Astrocyte of the cerebellum (primary cell): ENCODE data around the gene DIS3L2.

Experiments used
- DNase-seq: peaks from one replicate; pipeline ENCODE4 v3.0.0-alpha.2; 2011; ENCODE audit warnings: low read depth
- H3K4me3 ChIP-seq: 2 replicates; pipeline ENCODE4 v1.5.1; 2011; ENCODE audit warnings: mild to moderate bottlenecking, low read depth, low read length, moderate library complexity
- in situ Hi-C: cut with HindIII; loops from 2 replicates; pipeline ENCODE4 v1.10.0; 2017; ENCODE audit warnings: low sequenced_read_pairs
- TF ChIP-seq, protein P1 (sequence below): IDR thresholded peaks from 2 replicates; pipeline ENCODE4 v1.5.1; 2012; ENCODE audit warnings: low read length, low read depth, moderate library complexity, mild to moderate bottlenecking; ENCODE audit errors: missing control alignments

Gene DIS3L2

DNA sequence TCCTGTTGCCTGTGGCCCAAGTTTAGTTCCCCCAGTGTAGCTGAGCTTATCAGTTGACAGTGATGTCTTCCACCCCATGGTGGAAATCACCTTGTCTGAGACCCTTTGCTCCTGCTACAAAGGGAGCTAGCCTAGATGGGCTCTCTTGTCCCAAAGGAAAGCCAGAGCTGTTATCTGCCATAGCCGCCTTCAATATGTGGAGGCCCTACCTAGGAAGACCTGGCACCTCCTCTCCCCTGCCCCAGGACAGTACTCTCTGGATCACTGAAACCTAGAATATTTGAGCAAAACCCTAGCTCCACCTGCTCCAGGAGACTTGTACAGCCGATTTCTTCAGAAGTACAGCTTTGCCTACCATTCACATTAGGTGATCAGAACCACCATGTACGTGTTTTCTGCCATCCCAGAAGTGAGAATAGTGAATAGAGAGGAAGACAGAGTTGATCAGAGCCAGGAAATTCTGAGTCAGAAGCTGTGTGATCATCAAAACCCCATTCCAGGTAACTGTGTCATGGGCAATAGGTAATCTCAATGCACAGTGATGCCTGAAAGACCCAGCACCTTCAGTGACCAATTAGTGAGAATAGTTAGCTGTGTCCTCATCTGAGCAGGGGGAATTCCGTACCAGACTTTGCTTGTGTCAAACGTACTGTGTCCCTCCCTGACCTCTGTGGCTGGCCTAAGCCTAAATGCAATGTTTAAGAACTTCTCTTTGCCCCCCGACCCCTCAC, 278.6 kb downstream of the DIS3L2 start:
- no peak overlapping the region for H3K4me3 ChIP-seq
- DNase-seq: no peak
- TF ChIP-seq, protein P1, sequence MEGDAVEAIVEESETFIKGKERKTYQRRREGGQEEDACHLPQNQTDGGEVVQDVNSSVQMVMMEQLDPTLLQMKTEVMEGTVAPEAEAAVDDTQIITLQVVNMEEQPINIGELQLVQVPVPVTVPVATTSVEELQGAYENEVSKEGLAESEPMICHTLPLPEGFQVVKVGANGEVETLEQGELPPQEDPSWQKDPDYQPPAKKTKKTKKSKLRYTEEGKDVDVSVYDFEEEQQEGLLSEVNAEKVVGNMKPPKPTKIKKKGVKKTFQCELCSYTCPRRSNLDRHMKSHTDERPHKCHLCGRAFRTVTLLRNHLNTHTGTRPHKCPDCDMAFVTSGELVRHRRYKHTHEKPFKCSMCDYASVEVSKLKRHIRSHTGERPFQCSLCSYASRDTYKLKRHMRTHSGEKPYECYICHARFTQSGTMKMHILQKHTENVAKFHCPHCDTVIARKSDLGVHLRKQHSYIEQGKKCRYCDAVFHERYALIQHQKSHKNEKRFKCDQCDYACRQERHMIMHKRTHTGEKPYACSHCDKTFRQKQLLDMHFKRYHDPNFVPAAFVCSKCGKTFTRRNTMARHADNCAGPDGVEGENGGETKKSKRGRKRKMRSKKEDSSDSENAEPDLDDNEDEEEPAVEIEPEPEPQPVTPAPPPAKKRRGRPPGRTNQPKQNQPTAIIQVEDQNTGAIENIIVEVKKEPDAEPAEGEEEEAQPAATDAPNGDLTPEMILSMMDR: no peak
- in situ Hi-C loops: no loop called here

DNA sequence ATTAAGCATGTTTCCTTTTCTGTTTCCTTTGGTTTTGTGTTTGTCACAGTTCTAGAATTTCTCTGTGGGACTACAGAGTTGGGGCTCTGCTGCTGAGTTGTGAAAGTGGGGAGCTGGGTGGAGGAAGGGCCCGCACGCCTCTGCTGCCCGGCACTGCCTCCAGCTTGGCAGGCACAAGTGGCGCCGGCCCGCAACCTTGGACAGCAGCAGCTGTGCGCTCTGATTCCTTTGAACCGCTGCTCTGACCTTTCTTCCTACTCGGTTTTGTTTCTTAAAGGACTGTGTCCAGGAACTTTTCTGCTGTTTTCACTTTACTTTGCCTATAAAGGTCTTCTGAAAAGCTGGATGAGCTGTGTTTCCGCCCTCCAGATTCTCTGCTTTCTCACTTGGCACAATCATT, 279.4 kb downstream of the DIS3L2 start:
- no peak overlapping the region for H3K4me3 ChIP-seq
- DNase-seq: no peak
- TF ChIP-seq, protein P1: no peak
- in situ Hi-C loops: no loop called here

DNA sequence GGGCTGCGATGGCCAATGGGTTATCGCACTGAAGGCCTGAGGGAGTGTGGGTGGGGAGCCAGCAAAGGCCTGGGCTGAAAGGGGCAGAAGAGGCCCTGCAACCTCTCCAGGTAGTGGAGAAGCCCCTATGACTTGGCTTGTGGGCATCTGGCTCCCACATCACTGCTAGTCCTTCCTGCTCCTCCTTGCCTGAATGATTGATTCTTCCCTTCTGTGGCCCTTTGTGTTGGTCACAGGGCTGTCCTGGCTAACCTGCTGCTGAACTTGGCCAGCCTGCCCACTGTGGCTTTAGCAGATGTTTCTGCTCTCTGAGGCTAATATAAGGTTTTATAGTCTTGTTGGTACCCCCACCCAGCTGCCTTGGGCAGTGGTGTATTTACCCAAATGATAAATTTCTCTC, 280.8 kb downstream of the DIS3L2 start:
- in situ Hi-C loops: no loop called here
- TF ChIP-seq, protein P1: no peak
- no peak overlapping the region for H3K4me3 ChIP-seq
- DNase-seq: no peak

DNA sequence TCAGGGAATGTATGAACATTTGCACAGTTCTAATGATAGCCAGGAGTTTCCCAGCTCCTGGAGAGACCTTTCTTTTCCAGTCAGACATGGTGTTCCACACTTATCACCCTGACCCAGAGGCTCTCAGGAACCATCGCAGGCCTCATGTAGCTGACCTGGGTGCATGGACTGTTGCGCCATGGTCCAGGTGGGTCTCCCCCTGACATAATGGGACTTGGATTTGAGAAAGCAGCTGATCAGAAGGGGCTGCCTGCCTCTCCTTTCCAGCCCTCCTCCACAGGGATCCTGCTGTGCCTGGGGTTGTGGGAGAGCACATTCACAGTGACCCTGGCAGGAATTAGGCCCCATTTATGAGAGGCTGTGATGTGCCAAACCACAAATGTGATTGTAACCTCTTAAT, 283.6 kb downstream of the DIS3L2 start:
- H3K4me3 ChIP-seq: no peak overlapping the region
- in situ Hi-C loops: no loop called here
- DNase-seq: peak; percentile 33
- TF ChIP-seq, protein P1: no peak

DNA sequence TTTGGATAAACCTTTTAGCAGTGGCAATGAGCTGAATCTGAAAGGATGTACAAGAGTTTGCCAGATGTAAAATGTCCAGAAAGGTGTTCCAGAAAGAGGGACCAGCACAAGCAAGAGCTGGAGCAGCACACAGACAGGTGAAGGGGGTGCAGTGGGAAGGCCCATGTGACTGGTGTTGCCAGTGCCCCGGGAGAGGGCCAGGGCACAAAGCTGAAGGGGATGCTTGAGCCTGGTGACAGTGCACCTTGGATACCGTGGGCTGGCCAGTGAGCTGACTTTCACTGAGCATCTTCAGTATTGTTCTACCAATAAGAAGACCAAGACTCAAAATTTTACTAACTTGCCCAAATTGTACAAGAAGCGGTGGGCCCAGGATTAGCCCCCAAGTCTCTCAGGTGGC, 284.7 kb downstream of the DIS3L2 start:
- DNase-seq: no peak
- H3K4me3 ChIP-seq: no peak overlapping the region
- TF ChIP-seq, protein P1: no peak
- in situ Hi-C loops: no loop called here

DNA sequence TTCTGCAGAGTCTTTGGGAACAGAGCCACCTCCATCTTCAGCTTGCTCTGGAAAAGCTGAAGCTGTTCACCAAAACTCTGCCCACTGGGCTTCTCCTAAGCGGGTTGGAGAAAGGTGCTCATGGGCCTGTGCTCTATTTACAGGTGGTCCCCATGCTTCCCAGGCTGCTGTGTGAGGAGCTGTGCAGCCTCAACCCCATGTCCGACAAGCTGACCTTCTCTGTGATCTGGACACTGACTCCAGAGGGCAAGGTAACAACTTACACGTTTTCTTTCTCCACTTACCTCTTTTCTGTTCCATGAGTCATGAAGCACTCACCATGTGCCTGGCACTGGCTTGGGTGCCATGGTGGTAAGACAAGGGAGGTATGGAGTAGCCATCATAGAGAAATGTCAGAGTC, 287.6 kb downstream of the DIS3L2 start:
- in situ Hi-C loops: no loop called here
- TF ChIP-seq, protein P1: no peak
- DNase-seq: no peak
- H3K4me3 ChIP-seq: no peak overlapping the region
